ENCODE data around the gene DPYSL5.

The DPYSL5 gene

GRCh38 chr2:26932974-26933373 is 85.0 kb downstream of the DPYSL5 start:
- H3K36me3 ChIP-seq (ENCODE audit: control insufficient read depth, insufficient read depth, low read length), result no peaks in the 10 kb centered on the region
- no peak for DNase-seq (ENCODE audit: extremely low read depth, insufficient read length)
- H3K27me3 ChIP-seq (replicated peaks; ENCODE audit: control insufficient read depth, insufficient read depth, low read length), result 0 out of 2 replicates have a peak, but pooled peaks cover 1% of the 10 kb centered on the region
- no peak for TF ChIP-seq CTCF (IDR thresholded peaks at IDR 0.05; ENCODE audit: insufficient read depth, low read length, poor library complexity, severe bottlenecking)
- no peak overlapping the region for H3K4me3 ChIP-seq (replicated peaks; ENCODE audit: low read depth, low read length)

DNA sequence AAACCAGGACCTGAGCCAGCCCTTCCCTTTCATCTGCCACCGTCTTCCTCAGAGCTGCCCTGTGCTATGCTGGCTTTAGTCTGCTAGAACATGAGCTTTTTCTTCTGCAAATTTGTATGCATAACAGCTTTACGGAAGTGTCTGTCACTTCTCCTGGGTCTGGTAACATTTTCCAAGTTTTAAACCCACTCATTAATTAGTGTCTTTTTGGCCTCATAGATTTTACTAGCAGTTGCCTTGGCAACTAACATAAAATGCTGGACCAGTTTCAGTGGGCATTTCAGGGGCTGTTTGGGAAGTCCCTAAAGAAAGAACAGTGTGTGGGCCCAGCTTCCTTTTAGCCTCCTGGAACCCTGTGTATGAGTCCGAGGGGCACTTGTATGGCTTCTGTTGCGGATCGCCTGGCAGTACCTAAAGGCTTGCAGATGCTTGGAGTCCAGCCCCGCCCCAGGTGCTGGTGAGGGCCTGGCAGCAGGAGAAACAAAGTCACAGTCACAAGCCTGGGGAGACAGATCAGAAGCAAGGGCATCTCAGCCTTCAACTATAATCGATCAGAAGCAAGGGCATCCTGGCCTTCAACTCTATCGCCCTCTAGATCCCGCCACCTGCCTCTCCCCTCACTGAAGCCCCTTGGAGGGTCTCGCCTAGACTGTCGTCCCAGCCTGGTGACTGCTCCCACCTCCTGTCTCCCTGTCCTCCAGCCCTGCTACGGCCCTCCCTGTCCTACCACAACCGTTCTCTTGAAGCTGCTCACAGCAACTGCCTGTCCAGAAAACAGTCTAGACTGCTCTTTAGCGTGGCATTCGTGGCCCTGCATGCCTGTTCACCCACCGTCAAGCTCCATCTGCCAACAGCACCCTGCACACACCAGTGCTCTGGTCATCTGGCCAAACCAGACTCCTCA is 85.8 kb downstream of the DPYSL5 start:
- H3K36me3 ChIP-seq (ENCODE audit: control insufficient read depth, insufficient read depth, low read length), result no peaks in the 10 kb centered on the region
- TF ChIP-seq CTCF (IDR thresholded peaks at IDR 0.05; ENCODE audit: insufficient read depth, low read length, poor library complexity, severe bottlenecking), result no peak
- H3K4me3 ChIP-seq (replicated peaks; ENCODE audit: low read depth, low read length), result no peak overlapping the region
- DNase-seq (ENCODE audit: extremely low read depth, insufficient read length), result no peak
- H3K27me3 ChIP-seq (replicated peaks; ENCODE audit: control insufficient read depth, insufficient read depth, low read length), result 0 out of 2 replicates have a peak, but pooled peaks cover 1% of the 10 kb centered on the region

GRCh38 chr2:26934335-26934724 is 86.4 kb downstream of the DPYSL5 start:
- Histone ChIP-seq H3K36me3 (ENCODE audit: control insufficient read depth, insufficient read depth, low read length) (no peaks in the 10 kb centered on the region), H3K27me3 (replicated peaks; ENCODE audit: control insufficient read depth, insufficient read depth, low read length) (0 out of 2 replicates have a peak, but pooled peaks cover 1% of the 10 kb centered on the region), H3K4me3 (replicated peaks; ENCODE audit: low read depth, low read length) (no peak overlapping the region)
- no peak for TF ChIP-seq CTCF (IDR thresholded peaks at IDR 0.05; ENCODE audit: insufficient read depth, low read length, poor library complexity, severe bottlenecking)
- no peak for DNase-seq (ENCODE audit: extremely low read depth, insufficient read length)

GRCh38 chr2:26934985-26935384 is 87.1 kb downstream of the DPYSL5 start:
- TF ChIP-seq CTCF (IDR thresholded peaks at IDR 0.05; ENCODE audit: insufficient read depth, low read length, poor library complexity, severe bottlenecking), result no peak
- Histone ChIP-seq H3K4me3 (replicated peaks; ENCODE audit: low read depth, low read length) (no peak overlapping the region), H3K36me3 (ENCODE audit: control insufficient read depth, insufficient read depth, low read length) (no peaks in the 10 kb centered on the region), H3K27me3 (replicated peaks; ENCODE audit: control insufficient read depth, insufficient read depth, low read length) (0 out of 2 replicates have a peak, but pooled peaks cover 1% of the 10 kb centered on the region)
- no peak for DNase-seq (ENCODE audit: extremely low read depth, insufficient read length)

GRCh38 chr2:26936855-26937254 is 88.9 kb downstream of the DPYSL5 start:
- no peak for TF ChIP-seq CTCF (IDR thresholded peaks at IDR 0.05; ENCODE audit: insufficient read depth, low read length, poor library complexity, severe bottlenecking)
- Histone ChIP-seq H3K4me3 (replicated peaks; ENCODE audit: low read depth, low read length) (no peak overlapping the region), H3K36me3 (ENCODE audit: control insufficient read depth, insufficient read depth, low read length) (no peaks in the 10 kb centered on the region), H3K27me3 (replicated peaks; ENCODE audit: control insufficient read depth, insufficient read depth, low read length) (0 out of 2 replicates have a peak, but pooled peaks cover 1% of the 10 kb centered on the region)
- DNase-seq (ENCODE audit: extremely low read depth, insufficient read length), result no peak
